GM18519 (cell line): ENCODE results near the gene AOPEP.
"Not testable (repeated sequence)": the region's sequence is repeated elsewhere in the genome, so short reads cannot be mapped to it uniquely, and the experiment has no call there.

ENCODE experiments used
- ATAC-seq: cut with Tn5 transposase; IDR thresholded peaks from one replicate; pipeline ENCODE4 v1.9.1; 2021; ENCODE audit warnings: mild to moderate bottlenecking, moderate library complexity; ENCODE audit not compliant: unreplicated experiment, low FRiP score

AOPEP gene

DNA sequence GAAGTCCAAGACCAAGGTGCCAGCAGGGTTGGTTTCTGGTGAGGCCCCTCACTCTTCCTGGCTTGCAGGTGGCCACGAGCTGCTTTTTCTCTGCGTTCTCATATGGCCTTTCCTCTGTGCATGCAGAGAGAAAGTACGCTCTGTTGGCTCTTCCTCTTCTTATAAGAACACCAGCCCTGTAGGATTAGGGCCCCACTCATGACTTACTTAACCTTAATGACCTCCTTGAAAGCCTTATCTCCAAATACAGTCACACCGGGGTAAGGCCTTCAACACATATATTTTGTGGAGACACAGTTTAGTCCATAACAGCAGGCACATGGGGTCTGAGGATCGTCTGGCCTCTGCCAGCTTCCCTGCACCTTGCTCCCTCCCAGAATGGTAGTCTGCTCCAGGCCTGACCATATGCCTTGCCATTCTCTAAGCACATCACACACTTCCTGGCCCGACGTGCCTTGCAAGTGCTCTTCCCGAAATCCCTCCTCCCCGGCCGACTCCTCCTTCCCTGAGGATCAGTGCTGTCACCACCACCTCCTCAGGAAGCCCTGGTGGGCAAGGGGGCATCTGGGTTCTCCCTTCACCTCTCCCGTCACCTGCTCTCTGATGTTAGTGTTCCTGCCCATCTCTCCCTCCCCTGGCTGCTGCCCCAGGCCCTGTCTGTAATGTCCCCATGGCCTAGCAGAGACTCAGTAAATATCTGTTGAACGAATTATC, 200.7 kb downstream of the AOPEP start:
- no peak for ATAC-seq

DNA sequence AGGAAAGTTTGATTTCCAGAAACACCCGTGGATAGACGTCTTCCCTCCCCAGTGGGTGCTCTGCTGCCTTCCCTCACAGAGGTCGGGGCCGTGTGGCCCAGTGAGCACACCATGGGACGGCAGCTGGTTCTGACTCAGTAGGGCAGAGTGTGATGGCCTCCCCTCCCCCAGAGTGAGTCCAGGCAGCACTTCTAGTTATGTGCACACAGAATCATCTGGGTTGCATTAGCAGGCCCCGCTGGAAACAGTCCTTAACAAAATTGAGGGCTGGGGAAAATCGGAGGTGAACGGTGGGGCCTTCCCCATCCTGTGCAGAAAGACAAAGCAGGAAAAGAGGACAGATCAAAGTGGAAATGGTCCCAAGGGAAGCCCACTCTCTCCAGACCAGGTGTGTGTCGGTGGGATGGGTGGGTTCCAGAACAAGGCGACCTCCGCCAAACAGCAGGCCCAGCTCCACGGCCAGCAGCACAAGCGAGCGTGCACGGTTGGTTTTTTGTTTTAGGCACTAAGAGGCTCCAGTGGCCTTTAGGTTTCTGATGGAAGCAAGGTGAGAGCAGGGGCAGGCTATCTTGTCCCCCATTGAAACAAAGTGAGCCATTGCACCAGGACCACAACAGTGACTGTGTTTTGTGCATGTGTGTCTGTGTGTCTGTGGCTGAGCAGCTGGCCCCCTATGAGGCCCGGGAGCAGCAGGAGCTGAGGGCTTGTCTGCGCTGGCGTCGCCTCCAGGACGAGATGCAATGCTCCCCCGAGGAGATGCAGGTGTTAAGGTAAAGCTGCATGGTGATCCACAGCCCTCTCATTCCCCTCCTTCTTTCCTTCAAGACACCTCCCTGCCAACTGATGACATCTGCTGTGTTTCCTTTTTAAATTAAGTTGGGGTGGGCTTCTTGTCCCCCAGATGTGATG, 201.5 kb downstream of the AOPEP start:
- ATAC-seq, result no peak

- ATAC-seq, result no peak
These were observed 202.3 kb downstream of the AOPEP start for GRCh38 chr9:94928691-94929368.

- no peak for ATAC-seq
These were observed 202.9 kb downstream of the AOPEP start for GRCh38 chr9:94929369-94929756.

DNA sequence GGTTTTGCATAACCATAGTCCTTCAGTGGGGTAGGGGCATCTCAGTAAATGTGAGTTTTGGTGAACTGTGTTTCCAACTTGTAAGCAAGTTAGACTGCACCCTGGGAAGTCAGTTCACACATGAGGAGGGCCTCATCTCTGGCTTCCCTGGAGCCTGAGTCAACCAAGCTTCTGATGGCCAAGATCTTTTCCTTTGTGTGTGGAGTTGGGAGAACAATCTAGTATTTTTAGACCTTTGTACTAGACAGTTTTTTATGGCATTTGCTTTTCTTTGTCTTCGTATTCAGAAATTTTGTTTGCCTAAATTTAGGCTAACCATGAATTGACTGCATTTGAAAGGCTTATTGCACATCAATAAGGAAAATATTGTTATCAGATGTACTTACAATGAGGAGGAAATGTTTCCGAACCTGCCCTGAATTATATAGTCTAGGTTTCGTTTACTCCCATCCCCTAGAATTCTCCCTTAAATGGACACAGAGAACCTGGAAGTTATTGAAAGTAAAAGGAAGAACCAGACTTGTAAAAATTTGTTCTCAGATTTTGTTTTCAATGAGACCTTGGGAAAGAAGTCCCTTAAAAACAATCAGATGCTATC, 204.6 kb downstream of the AOPEP start:
- ATAC-seq, result no peak

DNA sequence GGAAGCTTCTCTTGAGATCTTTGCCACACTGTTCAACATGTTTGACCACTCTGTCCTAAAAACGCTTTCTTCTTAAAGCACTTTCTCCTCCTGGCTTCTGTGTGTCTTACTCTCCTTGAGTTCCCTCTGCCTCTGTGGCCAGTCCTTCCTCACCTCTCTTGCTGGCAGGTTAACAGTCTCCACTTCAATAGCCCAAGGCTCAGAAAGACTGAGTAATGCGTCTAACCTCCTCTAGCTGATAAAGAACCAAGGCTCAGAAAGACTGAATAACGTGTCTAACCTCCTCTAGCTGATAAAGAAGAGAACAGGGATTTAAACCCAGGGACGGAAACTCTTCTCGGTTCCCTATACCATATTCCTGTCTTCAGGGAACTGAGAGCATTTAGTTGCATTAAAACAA, 205.2 kb downstream of the AOPEP start:
- no peak for ATAC-seq

- no peak for ATAC-seq
These were observed 206.4 kb downstream of the AOPEP start for GRCh38 chr9:94932652-94933510.

DNA sequence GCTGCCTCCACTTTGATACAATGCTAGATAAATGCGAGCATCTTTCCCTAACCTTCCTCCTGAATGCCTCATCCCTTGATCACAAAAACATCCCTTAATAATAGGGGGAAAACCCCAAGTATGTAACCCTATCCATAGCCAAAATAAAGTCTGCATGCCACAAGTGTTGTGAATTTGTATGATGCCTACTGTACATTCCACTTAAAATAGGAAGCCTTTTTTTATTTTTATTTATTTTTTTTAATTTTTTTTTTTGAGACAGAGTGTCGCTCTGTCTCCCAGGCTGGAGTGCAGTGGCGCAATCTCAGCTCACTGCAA, 207.0 kb downstream of the AOPEP start:
- no peak for ATAC-seq

DNA sequence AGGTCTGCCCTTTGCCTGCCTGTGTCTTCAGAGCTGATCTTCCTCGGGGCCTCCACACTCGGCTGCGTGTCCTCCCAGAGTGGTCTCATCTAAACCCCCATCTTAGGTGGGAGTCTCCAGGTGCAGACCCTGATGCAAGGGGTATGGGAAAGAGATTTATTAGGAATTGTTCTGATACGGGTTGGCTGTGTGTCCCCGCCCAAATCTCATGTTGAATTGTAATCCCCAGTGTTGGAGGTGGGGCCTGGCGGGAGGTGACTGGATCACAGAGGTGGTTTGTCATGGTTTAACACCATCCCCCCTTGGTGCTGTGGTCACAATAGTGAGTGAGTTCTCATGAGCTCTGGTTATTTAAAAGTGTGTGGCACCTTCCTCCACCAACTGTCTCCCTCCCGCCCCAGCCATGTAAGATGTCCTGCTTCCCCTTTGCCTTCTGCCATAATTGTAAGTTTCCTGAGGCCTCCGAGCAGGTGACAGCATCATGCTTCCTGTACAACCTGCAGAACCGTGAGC, 208.4 kb downstream of the AOPEP start:
- no peak for ATAC-seq

- no peak for ATAC-seq
These were observed 208.9 kb downstream of the AOPEP start for GRCh38 chr9:94935396-94935795.

GRCh38 chr9:94936419-94936818, 209.9 kb downstream of the AOPEP start:
- no peak for ATAC-seq

DNA sequence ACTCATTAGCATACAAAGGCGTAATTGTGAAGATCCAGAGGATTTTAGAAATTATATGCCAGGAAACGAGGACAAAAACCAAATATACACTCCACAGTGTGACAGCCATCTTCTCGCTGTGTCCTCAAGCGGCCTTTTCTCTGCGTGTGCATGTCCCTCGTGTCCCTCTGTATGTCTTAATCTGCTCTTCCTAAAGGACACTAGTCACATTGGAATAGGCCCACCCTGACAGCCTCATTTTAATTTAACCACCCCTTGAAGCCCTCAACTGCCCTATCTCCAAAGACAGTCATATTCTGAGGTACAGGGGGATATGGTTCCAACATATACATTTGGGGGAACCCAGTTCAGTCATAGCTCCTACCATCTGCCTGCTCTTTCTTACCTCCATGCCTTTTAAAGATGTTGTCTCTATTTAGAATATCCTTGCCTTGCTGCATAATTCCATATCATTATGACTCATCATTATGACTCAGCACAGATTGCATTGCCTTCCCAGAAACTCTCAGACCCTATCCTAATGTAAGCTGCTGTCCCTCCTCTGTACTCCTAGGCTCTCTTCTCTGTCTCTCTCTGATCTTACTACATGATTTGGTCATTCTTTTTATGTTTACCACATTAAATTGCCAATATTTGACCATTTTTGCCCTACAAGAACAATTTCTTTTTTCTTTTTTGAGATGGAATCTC, 210.9 kb downstream of the AOPEP start:
- no peak for ATAC-seq

DNA sequence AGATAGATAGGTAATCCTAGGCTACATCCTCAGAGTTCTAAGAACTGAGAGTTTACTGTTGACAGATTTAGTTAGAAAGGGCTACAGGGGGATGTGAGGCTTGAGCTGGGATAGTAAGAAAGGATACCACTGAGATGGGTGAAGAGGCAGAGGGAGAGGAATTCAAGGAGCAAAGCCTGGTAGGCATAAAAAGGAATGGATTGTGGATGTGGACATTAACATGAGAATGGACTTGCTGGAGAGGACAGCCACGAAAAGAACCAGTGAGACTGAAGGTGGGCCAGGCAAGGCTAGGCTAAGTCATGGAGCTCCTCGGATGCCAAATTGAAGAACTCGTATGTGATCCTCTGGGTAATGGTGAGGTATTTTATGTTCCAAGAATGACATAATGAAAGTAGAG, 211.9 kb downstream of the AOPEP start:
- no peak for ATAC-seq

DNA sequence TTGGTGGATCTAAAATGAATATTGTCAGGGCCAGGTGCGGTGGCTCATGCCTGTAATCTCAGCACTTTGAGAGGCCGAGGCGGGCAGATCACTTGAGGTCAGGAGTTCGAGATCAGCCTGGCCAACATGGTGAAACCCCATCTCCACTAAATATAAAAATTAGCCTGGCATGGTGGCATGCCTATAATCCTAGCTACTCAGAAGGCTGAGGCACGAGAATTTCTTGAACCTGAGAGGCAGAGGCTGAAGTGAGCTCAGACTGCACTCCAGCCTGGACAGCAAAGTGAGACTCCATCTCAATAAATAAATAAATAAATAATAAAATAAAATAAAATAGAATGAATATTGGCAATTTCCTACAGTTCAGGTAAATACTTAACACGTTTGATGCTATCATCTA, 213.8 kb downstream of the AOPEP start:
- ATAC-seq, result not testable (repeated sequence)

DNA sequence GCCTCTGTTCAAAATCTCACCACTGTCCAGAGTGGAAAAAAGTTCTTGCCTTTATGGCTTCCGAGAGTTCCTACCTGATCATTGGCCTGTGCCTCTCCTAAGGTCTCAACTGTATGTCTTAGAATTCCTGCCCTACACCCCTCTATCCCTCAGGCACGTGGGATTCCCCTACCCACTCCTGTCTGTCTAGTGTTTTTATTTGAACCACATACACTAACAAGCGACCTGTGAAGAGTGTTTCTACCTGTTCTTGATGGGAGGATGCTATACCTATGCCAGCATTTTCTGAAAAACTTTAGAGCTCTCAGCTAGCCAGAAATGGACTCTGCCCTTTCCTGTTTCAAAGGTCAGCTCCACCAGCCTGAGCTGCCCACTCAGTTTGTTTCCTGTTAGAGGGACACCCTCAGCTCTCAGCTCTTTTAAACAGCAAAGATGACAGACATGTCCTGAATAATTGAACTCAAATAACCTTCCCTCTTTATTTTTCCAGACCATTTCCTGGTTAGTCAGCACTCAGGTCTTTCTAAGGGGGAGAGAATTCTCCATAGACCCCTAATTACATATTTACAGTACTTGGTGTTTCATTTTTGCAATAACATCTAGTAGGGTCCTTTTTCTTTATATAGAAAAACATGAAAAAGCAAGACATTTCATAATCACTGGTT, 214.8 kb downstream of the AOPEP start:
- no peak for ATAC-seq

GRCh38 chr9:94944626-94945025, 218.1 kb downstream of the AOPEP start:
- ATAC-seq, result no peak

DNA sequence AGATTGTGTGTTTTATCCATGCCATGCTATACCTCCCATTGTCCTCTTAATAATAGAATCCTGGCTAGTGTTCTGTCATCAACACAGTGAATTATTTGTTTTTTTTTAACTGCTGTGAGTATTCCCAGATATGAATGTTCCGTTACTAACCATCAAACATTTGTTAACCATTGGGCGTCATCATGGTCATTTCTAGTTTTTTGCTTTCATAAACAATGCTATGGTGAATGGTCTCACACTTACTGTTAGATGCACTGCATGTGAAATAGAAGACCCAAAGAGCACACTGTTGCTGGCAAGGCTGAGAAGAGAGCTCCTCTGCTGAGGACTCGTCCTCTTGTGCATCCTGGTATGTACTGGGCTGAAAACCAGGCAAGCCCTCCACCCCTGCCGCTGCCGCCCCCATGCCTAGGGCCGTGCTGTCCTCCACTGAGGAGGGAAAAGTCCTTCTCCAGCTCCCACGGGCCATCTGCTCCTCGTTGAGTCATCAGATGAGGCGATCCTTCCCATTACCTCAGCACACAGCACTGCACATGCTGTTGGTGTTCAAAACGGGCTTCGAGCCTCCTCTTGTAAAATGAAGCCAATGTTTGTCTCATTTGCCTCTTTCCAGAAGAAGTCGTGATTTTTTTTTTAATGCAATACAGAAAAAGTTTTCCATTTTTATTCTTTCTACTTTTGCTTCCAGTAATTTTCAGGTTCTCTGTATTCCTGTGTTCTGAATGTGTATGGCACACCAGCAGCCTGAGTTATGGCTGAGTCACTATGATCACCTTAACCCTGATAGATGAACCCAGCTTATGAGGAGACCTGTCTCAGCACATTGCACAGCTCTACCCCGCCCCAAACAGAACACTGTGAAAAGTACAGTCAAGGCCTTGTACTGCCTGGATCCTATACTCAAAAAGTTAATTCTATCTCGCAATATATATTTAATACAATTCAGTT, 219.0 kb downstream of the AOPEP start:
- no peak for ATAC-seq

GRCh38 chr9:94946256-94946655, 219.8 kb downstream of the AOPEP start:
- no peak for ATAC-seq
